ENCODE measurements around the gene SURF1.

DNA sequence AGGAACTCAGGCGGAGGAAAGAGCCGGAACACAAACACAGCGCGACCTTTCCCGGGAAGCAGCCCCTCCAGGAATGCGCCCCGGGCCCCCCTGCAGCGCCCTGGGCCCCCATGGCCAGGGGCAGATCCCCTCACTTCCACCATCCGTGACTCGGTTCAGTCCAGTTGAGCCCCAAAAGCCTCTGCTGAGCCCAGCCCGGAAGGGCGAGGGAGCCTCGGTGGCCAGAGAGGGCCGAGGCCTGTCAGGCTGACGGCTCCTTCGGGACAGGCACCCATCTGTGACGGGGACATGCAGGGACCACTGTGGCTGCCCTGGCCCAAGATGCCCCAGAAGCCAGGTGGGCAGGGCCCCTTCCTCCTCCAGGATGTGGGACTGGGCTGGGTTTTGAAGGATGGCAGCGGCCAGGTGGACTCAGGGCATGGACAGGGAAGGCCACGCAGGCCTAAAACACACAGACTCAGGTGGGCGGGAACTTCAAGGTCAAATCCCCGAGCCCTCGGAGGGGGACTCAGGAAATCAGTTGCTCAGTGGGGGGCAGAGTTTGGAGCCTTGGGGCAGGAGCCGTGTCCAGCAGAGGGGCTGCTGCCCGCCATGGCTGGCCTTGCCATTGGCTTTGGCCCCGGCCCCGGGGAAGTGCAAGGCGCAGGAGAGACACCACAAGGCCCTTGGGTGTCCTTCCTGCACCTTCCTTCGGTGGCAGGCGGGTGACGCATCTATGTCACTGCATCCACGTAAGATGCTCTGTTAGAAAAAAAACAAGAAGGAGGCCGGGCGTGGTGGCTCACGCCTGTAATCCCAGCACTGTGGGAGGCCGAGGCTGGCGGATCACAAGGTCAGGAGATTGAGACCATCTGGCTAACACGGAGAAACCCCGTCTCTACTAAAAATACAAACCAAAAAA is 51.6 kb downstream of the SURF1 start:
- TF ChIP-seq, protein P1, sequence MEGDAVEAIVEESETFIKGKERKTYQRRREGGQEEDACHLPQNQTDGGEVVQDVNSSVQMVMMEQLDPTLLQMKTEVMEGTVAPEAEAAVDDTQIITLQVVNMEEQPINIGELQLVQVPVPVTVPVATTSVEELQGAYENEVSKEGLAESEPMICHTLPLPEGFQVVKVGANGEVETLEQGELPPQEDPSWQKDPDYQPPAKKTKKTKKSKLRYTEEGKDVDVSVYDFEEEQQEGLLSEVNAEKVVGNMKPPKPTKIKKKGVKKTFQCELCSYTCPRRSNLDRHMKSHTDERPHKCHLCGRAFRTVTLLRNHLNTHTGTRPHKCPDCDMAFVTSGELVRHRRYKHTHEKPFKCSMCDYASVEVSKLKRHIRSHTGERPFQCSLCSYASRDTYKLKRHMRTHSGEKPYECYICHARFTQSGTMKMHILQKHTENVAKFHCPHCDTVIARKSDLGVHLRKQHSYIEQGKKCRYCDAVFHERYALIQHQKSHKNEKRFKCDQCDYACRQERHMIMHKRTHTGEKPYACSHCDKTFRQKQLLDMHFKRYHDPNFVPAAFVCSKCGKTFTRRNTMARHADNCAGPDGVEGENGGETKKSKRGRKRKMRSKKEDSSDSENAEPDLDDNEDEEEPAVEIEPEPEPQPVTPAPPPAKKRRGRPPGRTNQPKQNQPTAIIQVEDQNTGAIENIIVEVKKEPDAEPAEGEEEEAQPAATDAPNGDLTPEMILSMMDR (conservative IDR thresholded peaks at IDR 0.05; ENCODE audit: low read depth, low read length) = no peak
- TF ChIP-seq EZH2phosphoT487 (IDR thresholded peaks at IDR 0.05; ENCODE audit: borderline replicate concordance, low read length) (no peak), EZH2 (IDR thresholded peaks at IDR 0.05; ENCODE audit: low read length, unreplicated experiment) (no peak)
